ENCODE results near the gene NCAPD3.
"Not testable (repeated sequence)": the region's sequence is repeated elsewhere in the genome, so short reads cannot be mapped to it uniquely, and the experiment has no call there.

Gene NCAPD3

GRCh38 chr11:134132808-134133207, 91.0 kb downstream of the NCAPD3 start:
- no peak for DNase-seq (ENCODE audit: low read depth in 2 of 2)

GRCh38 chr11:134131628-134132244, 92.0 kb downstream of the NCAPD3 start:
- no peak for DNase-seq (ENCODE audit: low read depth in 2 of 2)

GRCh38 chr11:134126217-134126822, 97.4 kb downstream of the NCAPD3 start:
- no peak for DNase-seq (ENCODE audit: low read depth in 2 of 2)

DNA sequence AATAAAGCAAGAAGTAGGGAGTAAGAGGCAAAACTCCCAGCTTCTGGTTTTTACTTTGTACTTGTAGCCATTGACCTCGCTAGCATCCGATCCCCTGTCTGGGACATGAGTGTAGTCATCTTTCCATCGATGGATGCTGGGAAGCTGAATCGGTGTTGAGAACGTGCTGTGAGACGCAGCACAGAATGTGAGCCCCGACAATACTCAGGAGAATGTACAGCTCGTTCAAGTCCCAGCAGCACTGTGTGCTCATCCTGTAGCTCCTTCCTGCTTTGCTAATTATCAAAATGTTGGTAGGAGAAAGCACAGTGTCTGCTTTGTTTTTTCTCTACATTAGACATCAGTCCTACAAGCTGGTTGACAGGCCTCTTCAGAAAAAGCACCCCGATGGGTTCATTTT, 98.3 kb downstream of the NCAPD3 start:
- DNase-seq (ENCODE audit: low read depth in 2 of 2), result no peak

GRCh38 chr11:134124660-134125451, 98.9 kb downstream of the NCAPD3 start:
- DNase-seq (ENCODE audit: low read depth in 2 of 2), result no peak

- DNase-seq (ENCODE audit: low read depth in 2 of 2), result no peak
These were observed 102.7 kb downstream of the NCAPD3 start for GRCh38 chr11:134120921-134121526.

DNA sequence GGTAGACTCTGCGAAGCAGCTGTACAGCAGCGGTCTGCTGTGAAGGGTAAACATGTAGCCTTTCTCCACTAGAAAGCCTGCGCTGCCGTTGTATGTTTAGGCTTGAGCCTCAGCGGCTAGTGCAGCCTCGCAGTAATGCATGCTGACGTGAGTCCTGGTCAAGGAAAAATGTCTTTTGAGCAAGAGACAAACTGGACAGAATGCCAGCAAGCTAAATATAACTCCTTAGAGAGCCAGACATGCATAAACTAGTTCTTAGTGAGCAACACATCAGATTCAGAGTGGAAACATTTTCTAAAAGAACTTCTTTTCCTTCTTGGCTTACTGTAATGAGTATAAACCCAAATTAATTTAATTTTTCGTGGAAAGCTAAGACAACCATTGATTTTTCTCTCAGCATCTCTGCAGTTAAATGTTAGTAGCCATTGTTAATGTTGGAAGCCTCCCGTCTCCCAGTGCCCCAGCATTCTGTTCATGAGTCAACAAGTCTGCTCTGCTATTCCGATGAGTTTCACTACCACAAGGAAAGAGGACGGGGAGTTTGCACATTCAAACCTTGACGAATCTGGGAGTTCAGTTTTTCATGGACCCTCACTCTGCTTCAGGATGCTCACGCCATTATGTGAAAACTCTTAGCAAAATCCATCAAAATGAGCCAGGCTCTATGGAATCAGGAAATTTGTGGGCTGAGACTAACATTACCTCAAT, 103.5 kb downstream of the NCAPD3 start:
- DNase-seq (ENCODE audit: low read depth in 2 of 2), result no peak

- no peak for DNase-seq (ENCODE audit: low read depth in 2 of 2)
These were observed 104.7 kb downstream of the NCAPD3 start for GRCh38 chr11:134119094-134119493.

- no peak for DNase-seq (ENCODE audit: low read depth in 2 of 2)
These were observed 105.8 kb downstream of the NCAPD3 start for GRCh38 chr11:134118006-134118405.

DNA sequence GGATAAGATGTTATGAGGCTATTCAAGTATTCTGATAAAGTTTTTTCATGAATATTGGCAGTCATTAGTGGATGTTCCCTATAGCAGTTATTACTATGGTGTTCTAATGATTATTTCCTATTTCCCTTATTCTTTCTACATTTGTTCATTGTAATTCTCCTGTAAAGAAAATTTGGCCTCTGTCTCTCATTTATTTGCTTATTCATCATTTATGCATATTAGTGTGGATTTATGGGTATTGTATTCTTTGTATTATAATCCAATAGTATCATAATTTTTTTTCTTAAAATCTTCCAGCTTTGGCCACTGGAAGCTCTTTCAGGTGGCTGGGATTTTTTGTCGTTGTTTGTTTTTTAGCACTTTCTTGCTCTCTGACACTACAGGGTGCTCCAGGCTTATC, 107.6 kb downstream of the NCAPD3 start:
- no peak for DNase-seq (ENCODE audit: low read depth in 2 of 2)

DNA sequence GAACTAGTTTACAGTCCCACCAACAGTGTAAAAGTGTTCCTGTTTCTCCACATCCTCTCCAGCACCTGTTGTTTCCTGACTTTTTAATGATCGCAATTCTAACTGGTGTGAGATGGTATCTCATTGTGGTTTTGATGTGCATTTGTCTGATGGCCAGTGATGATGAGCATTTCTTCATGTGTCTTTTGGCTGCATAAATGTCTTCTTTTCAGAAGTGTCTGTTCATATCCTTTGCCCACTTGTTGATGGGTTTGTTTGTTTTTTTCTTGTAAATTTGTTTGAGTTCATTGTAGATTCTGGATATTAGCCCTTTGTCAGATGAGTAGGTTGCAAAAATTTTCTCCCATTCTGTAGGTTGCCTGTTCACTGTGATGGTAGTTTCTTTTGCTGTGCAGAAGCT, 110.0 kb downstream of the NCAPD3 start:
- DNase-seq (ENCODE audit: low read depth in 2 of 2), result not testable (repeated sequence)

DNA sequence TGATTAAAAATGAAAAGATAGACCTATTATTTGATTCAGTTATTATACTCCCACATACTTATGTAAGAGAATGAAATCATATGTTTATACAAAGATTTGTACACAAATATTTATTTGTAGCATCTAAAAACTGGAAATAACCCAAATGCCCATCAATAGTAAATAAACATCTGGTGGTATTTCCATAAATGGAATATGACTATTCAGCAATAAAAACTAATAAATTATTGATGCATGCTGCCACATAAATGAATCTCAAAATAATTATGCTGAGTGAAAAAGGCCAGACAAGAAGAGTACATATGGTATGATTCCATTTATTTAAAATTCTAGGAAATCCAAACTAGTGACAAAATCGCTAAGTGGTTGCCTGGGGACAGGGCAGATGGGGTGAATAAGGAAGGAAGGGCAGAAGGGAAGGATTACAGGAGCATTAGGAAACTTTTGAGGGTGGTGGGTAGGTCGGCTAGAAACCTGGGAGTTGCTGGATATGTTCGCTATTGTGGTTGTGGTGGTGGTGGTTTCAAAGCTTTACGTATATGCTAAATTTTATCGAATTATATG, 113.4 kb downstream of the NCAPD3 start:
- no peak for DNase-seq (ENCODE audit: low read depth in 2 of 2)

All from stimulated activated CD4-positive, alpha-beta T cell treated with anti-CD3 and anti-CD28 coated beads, Interleukin-1b, Interleukin-23, amount 100 ng/mL, for 1 hour (primary cell).